Activated CD4-positive, CD25-positive, alpha-beta regulatory T cell treated with anti-CD3 and anti-CD28 coated beads, Interleukin-2, amount 50 U/mL, for 24 hours (primary cell): Measurements from ENCODE around the gene NPRL2.
A peak's percentile ranks its signal among the peaks of the same experiment; 100 is the strongest.

Source experiments
- ATAC-seq, 2 donors: fragments of 150-1000 bp; cut with Tn5 transposase; one replicate each; pipeline ENCODE4 v1.10.0; 2021; ENCODE audit warnings: mild to moderate bottlenecking in 1 of 2, moderate library complexity in 1 of 2

Gene NPRL2

GRCh38 chr3:50350527-50351322 is at the start of gene NPRL2, which contains the start of gene CYB561D2:
Gene NPRL2 (minus strand): TSS chr3:50350775. CDS start chr3:50350652, 123 bp downstream.
Gene CYB561D2 (plus strand): TSS chr3:50350862. CDS start chr3:50351434, 572 bp downstream.
- peak; percentile 89 to 90 for ATAC-seq

DNA sequence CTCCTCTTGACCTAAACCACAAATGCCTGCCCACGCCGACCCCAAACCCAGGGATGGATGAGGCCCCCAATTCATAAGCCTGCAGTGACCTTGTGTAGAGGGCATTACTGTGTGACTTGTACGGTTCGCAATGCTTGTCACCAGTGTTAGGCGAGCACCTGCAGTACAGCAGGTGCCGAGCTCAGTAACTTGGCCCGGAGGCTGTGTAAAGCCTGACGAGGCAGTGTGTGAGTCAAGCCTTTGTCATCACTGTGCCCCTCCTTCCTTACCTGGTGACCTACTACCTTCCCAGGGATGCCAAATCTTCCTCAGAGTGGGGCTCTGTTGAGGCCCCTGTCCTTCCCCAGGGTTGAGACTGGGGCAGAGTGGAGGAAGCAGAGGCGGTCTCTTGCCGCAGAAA is 45.9 kb upstream of the NPRL2 start:
- no peak for ATAC-seq

DNA sequence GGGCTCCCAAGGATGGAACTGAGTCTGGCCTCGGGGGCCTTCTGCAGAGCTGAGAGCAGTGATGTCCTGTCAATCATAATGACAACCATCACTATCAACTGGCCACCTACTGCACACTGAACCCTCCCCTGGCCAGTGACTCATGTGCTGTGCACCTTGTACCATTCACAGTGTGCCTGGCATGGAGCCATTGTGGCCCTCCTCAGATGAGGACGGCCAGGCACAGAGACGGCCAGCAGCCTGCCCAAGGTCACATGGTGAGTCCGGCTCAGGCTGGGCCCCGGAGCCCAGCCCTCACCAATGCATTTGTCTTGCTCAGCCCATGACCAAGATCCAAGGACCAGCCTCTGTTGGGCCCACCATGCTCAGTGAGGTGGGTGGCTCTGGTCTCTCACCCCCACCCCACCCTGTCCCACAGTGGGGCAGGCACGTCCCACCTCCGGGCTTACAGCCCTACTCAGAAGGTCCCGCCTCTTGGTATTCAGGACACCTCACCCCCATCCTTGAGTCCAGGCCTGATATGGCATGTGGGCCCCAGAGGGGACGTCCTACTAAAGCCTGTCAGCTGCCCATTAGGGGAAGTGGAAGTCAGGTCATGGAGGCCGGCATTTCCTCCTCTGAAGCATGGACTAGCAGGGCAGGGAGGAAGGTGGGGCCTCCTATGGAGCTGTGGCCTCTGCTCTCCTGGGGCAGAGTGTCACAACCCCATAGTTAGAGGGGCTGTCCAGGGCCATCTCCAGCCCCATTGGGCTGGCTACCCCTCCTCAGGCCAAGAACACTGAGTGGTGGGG is 44.7 kb upstream of the NPRL2 start:
- ATAC-seq, result no peak

- ATAC-seq, result no peak
Measured at GRCh38 chr3:50393061-50393460, 42.5 kb upstream of the NPRL2 start.

DNA sequence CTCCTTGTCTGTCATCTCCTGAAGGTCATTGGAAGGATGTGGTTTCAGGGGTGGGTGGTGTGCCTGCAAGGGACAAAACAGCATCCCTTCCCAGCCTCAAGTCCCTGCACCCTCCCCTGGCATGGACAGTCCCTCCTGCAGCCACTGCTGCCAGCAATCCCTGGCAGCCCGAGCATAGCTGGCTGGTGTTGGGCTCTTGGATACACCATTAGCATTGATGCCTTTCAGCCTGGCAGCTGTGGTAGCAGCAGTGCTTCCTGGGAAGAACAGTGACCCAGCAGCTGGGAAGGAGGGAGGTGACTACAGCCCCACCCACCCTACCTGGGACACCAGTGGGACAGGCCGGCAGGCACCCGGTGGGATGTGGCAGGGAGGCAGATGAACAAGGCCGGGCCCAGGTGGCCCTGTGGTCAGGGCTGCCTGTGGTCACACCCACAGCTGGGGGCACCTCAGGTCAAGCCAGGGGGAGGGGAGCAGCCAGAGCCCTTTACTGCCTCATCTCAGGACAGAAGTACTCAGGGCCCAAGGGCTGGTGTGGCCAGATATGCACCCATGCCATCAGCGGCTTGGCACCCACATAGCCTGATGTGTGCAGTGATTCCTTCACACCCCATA is 41.6 kb upstream of the NPRL2 start:
- no peak for ATAC-seq

- no peak for ATAC-seq
Measured at GRCh38 chr3:50390508-50391224, 40.1 kb upstream of the NPRL2 start.

DNA sequence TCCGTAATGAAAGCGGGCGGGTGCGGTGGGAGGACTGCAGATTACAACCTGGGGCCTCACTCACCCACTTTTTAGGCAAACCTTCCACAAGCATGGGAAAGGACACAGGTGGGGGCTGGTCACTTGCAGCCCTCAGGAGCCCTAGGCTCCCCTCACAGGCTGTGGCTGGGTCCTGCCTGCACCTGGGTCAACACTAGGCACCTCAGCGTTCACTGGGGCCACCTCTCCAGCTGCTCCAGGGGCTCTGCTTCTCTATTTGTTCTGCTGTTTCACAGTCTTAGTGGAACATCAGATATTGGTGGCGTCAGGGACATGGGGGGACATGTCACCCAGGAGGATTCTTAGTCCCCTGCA is 38.8 kb upstream of the NPRL2 start:
- no peak for ATAC-seq

- ATAC-seq, result no peak
Measured at GRCh38 chr3:50388720-50389413, 38.3 kb upstream of the NPRL2 start.

DNA sequence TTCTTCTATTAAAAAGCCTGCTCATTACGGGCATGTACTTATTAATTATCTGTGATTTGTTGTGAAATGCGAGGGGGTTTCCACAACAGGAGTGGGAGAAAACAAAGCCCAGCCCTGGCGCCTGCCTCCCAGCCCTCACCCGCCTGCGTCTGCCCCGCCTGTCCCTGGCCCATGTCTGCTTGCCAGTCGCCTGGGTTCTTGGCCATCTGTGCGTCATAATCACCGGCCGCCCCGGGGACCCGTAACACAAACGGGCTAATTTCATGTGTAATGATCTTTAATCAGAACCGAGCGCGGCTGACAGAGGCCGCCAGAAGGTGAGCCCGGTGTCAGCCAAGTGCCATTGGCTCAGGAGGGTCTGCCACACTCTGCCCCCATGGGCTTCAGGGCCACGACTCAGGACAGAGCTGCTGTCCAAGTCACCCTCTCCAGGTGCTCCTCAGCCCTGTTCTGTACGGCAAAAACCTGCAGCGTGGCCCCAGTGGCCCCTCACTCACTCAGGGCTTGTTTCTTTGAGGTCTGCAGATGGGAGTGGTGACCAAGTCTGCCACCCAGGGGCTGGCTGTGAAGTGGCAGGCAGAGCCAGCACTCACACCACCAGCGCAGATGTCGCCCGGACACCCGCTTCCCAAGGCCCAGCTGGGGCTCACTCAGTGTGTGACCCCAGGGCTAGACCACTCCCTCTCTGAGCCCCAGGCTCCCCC is 37.6 kb upstream of the NPRL2 start:
- ATAC-seq, result no peak

DNA sequence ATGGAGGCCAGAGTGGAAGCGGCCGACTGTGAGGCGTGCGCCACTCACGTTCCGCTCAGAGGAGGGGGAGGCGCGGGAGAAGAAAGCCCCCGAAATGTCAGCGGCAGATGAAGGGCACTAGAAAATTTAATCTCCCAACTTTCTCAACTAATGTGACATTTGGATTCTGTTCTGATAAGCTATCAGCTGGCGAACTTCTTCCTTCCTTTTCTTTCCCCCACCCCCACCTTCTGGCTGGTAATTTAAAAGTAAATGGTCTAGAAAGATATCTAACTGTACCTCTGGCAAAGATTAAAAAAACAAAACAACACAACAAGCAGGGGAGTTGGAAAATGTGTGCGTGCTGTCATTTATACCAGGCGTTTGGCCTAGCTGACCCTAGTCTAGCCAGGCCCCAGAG is 35.2 kb upstream of the NPRL2 start:
- no peak for ATAC-seq

DNA sequence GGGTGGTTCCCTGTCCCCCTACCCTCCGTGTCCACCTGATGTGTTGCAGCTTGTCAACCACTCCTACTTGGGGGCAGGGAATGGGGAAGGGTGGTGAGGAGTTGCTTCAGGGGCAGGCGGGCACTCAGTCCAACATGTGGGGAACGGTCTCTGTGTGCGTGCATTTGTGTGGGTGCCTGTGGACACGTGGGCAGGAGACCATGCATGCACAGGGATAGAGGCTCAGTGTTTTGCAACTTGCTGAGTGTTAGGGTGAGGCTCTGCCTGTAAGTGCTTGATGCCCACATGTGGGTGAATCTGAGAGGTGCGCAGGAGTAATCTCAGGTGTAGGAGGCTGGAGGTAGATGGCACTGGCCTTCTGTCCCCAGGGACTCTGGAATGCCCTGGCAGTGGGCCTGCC is 33.2 kb upstream of the NPRL2 start:
- no peak for ATAC-seq

DNA sequence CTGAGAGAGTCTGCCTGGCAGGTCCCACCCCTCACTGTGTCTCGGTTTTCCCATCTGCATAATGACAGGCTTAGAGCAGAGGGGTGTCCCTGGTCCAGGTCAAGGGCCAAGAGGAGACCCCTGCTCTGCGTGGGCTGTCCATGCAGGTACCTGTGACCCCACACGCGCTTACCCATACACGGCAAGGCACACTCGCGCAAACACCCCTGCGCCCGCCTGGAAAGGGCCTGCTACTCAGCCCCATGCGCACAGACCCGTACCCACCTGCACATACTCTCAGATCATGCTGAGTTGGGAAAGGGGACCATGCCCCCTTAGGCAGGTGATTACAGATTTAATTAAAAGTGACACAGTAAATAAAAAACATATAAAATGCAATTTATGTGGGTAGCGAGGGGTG is 32.1 kb upstream of the NPRL2 start:
- no peak for ATAC-seq

GRCh38 chr3:50381383-50381782 is 30.8 kb upstream of the NPRL2 start:
- ATAC-seq, result no peak

- ATAC-seq, result no peak
Measured at GRCh38 chr3:50380405-50381085, 30.0 kb upstream of the NPRL2 start.

DNA sequence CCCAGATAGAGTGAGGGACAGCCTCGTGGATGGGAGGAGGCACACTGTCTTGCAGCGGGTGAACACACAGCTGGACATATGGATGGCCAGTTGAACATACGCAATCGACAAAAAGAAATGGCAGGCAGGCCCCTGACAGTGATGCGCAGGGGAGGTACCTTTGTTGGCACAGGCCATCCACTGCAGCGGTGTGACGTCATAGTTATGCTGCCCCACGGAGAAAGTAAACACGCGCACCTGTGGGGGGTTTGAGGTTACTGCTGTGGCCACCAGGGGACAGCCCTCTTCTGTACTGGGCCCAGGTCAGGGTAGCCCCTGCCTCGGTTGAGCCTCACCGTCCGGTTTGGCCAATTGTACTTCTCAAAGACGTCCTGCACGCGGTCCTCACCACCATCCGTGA is 28.2 kb upstream of the NPRL2 start:
- ATAC-seq, result no peak

- ATAC-seq, result no peak
Measured at GRCh38 chr3:50378024-50378423, 27.4 kb upstream of the NPRL2 start.

DNA sequence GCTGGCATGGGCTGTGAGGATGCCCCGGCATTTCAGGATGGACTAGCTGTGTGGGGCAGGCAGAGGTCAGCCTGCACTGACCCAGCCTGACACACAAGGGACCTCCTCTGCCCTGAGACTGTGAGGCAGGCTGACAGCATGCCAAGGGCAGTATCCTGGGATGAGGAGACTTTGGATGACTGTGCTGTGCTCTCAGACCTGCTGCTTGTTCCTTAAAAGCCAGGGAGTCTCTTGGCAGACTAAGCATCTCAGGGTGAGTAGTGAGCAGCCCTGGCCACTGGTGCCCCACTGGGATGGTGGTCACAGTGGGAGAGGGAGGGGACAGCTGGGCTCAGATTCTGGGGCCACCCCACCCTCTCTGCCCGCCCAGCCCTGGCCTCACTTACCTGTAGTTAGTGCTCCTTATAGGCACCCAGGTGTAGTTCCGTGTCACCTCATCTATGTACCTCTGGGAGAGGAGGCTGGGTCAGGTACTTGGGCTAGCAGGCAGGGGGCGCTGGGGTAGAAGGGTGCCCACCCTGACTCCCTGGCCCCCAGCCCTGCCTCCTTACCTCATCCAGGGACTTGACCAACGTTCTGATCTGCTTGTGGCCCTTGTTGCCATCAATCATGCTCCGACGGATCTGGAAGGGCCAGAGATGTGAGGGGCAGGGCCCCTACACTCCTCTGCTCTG is 24.8 kb upstream of the NPRL2 start:
- ATAC-seq, result no peak

DNA sequence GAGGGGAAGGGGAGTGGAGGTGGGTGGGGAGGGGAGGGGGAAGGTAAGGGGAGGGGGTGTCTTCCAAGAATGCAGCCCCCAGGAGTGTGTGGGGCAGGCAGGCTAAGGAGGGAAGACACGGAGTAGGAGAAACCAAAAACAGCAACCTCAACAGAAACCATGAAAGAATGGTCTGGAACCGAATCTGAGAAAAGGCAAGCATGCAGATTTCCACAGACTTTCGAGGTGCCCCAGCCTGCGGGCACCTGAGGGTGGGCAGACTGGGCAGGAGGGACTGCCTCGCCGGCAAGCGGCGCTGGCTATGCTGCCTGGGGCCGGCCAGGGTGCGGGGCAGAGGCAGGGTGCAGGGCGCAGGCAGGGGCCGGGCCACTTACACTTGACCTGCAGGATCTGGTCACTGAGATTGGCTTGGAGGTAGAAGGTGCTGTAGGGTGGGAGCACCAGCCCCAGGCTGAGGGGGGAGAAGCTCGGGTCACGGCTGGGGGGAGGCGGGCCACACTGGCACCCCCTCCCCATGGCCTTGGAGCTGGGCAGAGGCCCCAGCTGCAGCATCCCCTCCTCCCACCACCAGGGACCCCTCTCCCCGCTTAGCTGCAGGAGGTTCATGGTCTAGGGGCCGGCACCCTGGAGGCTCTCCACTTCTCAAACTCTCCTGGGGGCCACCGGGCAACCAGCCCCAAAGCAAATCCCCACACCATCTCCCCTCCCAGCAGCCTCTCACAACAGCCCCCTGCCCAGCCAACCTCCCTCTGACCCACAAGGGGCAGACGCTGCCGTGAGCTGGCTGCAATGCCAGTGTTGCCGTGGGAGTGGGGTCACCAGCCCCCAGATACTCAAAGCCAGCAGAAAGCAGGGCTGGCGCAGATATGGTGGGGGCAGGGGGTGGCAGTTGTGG is 24.0 kb upstream of the NPRL2 start:
- ATAC-seq, result no peak
